Measurements from ENCODE around the gene MTX1.

Gene MTX1

DNA sequence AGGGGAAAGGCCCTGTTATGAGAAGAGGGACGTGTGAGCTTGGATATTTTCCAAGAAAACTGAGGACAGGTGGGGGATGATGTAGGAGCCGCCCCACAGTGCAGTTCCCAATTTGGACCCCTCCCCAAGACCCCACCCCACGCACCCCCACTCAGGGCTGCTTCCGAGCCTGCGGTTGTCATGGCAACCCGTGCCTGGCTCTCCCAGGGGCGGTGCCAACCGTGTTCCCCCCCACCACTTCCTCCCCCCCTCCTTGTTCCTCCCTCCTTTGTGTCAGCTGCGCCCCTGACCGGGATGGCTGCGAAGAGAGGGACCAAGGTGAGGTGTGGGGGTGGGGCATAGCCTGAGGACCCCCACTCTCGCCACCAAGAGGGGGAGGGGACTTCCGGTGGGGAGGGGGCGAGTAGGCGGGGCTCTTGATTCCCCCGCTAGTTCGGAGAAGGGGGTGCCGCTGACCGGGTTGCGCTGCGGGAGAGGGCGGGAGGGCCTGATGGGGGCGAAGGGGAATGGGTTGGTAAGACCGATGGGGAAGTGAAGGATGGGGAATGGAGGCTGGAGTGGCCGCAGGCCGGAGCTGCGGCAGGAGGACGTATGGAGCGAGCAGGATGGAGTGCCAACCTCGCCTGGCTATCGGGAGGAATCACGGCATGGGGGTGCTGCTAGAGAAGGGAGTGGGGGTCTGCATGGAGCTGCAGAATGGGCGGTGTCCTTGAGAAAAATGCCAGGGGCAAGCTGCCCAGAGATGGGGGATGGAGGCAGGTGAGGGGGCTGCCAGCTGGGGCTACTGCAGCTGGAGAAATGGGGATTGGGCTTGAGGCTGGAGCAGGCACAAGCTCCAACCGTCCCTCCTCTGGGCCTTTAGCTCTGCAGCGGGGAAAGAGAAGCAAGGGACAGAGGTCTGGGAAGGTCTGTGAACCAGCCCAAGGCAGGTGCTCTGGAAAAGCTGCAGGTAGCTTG, 33.9 kb upstream of the MTX1 start:
- peak in 38 of 56 donors; percentile 20 to 76 (median 49) for DNase-seq

- no peak for DNase-seq
Observed at GRCh38 chr1:155175281-155175926, 33.1 kb upstream of the MTX1 start.

GRCh38 chr1:155175927-155176371, 32.5 kb upstream of the MTX1 start:
- DNase-seq = peak in 10 of 56 donors; percentile 17 to 49 (median 30)

DNA sequence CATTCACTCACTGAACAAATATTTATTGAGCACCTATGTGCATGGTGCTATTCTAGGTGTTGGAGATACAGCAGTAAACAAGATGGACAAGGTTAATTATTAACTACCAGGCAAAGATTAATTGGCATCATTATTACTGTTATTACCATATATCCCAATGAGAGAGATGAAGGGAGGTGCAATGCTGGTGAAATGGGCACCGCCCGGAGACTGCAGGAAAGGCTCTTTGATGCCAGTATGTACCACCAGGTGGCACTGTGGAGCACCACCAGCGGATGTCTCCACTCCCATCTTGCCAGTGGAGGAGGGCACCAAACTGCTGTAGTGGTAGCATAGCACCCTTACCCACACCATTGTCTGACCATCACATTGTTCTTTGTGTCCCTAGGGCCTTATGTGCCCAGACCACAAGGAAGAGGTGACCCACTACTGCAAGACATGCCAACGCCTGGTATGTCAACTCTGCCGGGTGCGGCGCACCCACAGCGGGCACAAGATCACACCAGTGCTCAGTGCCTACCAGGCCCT, 31.9 kb upstream of the MTX1 start:
- peak in 51 of 56 donors; percentile 23 to 93 (median 66) for DNase-seq

DNA sequence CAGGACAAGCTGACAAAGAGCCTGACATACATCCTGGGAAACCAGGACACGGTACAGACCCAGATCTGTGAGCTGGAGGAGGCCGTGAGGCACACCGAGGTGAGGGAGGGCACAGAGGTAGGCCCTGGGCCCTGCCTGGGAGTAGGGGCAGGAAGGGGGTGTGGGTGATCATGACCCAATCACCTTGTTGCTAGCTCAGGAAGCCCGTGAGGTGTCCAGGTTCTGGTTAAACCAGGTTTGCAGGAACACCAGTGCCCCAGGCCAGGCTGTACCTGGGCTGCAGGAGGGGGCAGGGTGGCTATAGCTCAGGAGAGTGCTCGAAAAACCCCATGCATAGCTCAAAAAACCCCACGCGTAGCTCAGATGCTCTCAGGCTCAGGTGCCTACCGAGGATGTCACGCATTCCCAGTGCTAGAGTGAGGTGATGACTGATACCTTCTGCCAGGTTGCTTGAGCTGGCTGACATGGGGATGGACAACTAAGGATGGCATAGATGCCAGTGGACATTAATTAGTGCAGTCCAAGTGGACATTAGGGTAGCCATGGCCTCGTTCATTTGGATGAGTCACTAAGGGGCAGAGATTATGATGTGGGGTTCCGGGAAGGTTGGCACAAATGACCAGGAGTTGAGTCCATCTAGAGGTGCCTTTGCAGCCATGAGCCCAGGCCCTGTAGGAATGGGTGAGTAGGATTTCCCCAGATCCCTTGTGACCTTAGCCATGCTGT, 31.1 kb upstream of the MTX1 start:
- DNase-seq = no peak

GRCh38 chr1:155177918-155178281, 30.6 kb upstream of the MTX1 start:
- no peak for DNase-seq

DNA sequence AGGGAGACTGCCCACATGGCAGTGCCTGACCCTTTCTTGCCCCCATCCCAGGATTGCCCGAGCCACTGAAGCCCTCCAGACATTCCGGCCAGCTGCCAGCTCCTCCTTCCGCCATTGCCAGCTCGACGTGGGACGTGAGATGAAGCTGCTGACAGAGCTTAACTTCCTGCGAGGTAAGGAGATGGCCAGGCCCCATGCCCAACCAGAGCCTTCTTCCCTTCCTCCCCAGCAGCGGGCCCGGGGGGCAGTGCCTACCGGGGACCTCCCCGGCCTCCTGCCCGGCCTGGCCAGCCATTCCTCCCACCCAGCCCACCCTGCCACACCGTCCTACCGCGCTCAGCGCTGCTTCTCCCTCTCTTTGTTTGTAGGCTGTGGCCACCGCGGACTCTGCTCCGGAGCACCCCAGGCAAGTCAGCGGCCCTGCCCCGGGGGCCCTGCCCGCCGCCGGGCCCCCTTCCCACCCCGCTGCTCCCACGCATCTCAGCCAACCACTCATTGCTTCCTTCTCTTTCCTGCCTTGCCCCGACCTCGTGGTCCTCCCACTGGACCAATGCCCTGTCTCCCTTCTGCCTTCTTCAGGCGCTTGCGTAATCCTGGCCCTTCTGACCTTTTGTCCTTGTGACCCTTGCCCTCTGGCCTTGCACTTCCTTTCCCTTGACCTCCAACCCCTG, 29.9 kb upstream of the MTX1 start:
- no peak for DNase-seq

- no peak for DNase-seq
Observed at GRCh38 chr1:155179112-155180031, 29.1 kb upstream of the MTX1 start.

DNA sequence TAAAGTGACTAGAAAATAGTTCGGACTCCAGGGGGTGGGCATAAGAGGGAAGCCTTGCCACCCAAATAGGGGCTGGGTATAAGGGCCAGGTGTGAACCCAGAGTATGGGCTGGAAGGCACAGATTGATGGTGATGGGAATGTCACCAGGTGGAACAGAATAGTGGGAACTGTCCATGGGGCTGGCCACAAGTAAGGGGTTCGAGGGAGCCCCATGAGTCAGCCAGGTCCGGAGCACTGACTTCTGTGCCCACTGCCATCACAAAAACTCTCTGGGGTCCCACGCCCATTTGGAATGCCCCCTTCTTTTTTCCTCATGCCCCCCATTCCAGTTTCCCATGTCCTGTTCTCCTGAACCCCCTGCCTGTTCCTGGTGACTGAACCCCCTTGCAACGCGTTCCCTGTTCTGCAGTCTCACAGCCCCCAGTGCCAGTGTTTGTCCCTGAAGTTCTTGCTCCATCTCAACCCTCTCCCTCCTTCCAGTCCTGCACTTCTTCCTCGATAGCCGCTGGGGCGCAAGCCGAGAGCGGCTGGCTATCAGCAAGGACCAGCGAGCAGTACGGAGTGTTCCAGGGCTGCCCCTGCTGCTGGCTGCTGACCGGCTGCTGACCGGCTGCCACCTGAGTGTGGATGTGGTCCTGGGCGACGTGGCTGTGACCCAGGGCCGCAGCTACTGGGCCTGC, 27.0 kb upstream of the MTX1 start:
- no peak for DNase-seq

- no peak for DNase-seq
Observed at GRCh38 chr1:155182052-155182550, 26.4 kb upstream of the MTX1 start.

GRCh38 chr1:155183775-155184221, 24.7 kb upstream of the MTX1 start:
- DNase-seq = no peak

DNA sequence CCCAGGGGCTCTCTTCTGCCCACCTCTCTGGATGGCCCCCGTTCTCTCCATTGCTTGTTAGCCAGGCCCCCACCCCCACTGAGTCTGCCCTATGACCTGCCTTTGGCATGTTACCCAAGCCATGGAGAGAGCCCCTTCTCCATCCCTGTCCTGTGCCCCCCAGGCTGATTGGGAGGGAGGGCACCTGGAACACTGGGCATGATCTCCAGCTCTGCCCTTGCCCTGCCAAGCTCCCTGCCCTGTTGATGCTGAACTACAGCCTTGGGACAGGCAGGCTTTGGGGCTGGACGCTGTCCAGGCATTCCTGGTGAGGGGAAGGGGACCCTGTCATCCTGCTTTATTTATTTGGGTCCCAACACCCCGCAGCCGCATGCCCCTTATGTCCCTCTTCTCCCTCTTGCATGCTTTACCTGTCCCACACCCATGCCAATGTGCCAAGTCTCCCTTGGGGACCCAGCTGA, 24.1 kb upstream of the MTX1 start:
- no peak for DNase-seq

DNA sequence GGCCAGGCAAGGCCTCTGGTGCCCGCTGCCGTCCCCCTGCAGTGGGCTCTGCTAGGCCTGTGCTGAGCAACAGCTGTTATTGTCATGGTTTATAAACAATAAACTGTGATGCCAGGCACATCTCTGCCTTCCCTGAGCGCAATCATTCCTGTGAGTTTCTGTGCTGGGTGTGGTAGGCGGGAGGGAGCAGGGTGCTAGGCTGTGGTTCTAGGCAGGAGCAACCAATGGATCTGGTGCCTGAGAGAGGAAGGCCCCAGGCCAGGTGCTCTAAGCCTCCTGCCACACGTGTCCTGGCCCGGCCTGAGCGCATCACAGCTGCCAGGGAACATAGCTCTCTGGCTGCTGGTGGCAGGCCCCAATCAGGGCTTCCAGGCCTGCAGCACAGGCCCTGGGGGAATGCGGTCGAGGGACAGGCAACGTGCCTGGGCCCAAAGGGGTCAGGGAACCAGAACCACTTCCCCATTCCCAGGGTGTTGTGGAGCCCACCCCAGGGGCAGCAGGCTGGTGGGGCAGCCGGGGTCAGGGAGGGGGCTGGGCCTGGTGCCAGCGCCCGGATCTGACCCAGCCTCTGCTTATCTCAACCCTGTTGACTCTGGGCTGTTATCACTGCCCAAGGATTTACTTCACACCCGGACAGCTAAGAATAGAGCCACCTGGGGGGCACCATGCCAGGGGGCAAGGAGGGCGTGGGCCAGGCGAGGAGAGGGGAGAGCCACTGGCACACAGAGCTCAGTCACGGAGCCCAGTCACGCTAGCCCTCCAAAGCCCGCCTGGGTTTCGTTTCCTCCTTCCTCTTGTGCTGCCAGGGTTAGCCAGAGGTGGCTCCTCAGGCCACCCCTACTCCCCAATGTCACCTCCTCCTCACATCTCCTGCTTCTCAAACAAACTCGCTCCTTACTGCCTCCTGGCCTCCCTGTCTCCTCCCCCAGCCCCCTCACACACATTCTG, 23.4 kb upstream of the MTX1 start:
- DNase-seq = no peak

DNA sequence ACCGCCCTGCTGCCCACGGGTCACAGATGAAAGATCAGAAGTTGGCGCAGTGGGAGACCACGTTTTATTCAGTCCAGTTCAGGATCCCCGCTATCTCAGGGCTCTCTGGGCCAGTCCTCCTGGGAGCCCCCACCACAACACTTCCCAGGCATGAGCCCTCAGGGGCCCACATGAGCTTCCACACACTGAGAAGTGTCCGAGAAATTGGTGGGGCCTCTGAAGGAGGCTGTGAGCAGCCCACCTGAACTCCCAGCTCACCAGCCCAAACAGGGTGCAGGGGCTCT, 22.8 kb upstream of the MTX1 start:
- DNase-seq = no peak

GRCh38 chr1:155186067-155186793, 22.3 kb upstream of the MTX1 start:
- DNase-seq = no peak

GRCh38 chr1:155186794-155187455, 21.6 kb upstream of the MTX1 start:
- no peak for DNase-seq

DNA sequence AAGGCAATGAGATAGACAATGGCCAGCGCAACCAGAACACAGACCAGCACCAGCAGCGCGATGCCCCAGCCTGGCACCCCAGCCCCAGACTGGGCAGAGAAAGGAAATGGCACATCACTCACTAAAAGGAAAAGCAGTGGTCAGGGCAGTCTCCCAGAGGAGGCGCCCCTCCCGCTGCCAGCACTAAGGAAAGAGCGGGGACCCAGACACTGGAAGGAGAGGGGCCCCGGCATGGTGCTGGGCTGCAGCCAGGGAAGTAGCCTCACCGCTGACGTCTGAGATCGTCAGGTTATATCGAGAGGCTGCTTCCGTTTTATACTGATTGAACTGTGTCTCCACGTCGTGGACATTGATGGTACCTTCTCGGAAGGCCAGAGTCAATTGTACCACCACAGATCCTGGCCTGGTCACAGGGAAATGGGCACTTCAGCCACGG, 21.0 kb upstream of the MTX1 start:
- no peak for DNase-seq

Data from nucleus accumbens (tissue), 56 donors.